NCI-H2227 treated with DMSO at 0.1 percent for 48 hours (cell line): Measurements from ENCODE around the gene PIP5K1C.
"Not testable (repeated sequence)": the region's sequence is repeated elsewhere in the genome, so short reads cannot be mapped to it uniquely, and the experiment has no call there.

Experiments
- DNase-seq: peaks from one replicate; lab custom pipeline; 2025; lab: John Stamatoyannopoulos, UW

The PIP5K1C gene

GRCh38 chr19:3661284-3662238 is 38.7 kb downstream of the PIP5K1C start:
- no peak for DNase-seq

DNA sequence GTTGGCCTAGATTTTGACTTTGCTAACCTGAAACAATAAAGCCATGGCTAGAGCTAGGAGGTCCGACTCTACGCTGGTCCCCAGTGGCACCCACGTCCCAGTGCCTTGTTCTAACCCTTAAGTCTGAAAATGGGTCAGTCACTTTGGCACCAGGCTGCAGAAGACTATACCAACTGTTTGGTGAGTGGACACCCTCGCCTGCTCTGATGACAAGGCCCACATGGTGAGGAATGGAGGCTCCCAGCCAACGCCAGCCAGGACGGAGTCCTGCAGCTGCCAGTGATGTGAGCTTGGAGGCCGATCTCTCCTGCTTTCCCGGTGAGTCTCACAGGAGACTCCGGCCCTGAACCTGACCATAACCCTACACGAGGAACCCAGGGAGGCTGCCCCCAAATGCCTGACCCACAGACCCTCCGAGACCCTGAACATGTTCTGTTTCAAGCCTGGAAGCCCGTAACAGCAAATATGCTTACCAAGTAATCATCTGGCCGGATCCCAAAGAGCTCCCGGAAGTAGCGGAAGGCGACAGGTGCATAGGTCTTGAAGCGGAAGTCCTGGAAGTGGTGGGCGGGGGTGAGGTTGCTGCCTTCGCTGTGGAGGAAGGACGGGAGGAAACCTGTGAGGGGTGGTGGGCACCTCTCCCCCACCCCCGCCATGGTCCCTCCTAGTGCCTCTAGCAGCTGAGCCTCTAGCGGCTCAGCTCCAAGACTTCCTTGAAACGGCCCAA is 39.6 kb downstream of the PIP5K1C start:
- DNase-seq, result no peak

- no peak for DNase-seq
These were observed 40.5 kb downstream of the PIP5K1C start for GRCh38 chr19:3659746-3660112.

- no peak for DNase-seq
These were observed 41.2 kb downstream of the PIP5K1C start for GRCh38 chr19:3658870-3659745.

- DNase-seq, result no peak
These were observed 42.0 kb downstream of the PIP5K1C start for GRCh38 chr19:3658004-3658869.

DNA sequence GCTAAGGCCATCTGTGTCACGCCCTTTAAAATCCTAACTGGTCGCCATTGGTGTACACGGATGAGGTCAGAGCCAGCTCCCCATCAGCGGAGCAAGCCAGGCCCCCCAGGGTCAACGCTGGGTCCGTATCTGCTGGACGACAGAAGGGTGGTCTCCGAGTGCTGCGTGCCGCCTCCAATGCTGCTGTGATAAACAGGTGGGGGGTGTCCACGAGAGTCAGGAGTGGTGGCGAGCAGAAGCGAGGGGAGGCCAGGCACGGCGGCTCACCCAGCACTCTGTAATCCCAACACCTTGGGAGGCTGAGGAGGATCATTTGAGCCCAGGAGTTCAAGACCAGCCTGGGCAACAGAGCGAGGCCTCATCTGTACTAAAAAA is 42.9 kb downstream of the PIP5K1C start:
- DNase-seq, result no peak

GRCh38 chr19:3656747-3657394 is 43.4 kb downstream of the PIP5K1C start:
- DNase-seq, result no peak

GRCh38 chr19:3656073-3656746 is 44.1 kb downstream of the PIP5K1C start:
- no peak for DNase-seq

DNA sequence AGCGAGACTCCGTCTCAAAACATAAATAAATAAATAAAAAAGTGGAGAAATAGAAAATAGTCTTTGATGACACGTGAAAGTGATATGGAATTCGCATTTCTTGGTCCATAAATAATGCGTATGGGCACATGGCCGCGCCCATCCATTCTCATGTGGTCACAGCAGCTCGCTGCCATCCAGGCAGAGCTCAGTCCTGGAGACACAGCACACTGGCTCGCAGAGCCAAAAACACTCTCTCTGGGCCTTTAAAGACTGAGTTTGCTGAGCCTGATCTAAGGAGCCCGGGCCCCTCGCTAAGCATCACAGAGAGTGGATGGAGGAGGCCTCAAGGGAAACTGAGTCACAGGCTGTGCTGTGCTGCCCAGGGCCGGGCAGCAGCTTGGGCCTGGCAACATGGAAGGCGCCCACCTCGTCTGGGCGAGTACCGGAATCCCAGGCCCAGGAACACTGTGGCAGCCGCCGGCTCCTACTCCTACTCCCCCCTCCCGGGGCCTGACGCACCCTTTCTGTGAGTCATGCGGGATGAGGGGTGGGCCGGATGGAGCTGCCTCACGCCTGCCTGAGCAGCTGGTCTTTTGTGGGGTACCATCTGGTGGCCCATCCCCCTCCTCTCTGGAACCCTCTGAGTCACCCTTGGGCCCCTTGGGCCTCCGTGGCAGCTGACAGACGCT is 44.7 kb downstream of the PIP5K1C start:
- no peak for DNase-seq

GRCh38 chr19:3653865-3654513 is 46.3 kb downstream of the PIP5K1C start:
- no peak for DNase-seq

DNA sequence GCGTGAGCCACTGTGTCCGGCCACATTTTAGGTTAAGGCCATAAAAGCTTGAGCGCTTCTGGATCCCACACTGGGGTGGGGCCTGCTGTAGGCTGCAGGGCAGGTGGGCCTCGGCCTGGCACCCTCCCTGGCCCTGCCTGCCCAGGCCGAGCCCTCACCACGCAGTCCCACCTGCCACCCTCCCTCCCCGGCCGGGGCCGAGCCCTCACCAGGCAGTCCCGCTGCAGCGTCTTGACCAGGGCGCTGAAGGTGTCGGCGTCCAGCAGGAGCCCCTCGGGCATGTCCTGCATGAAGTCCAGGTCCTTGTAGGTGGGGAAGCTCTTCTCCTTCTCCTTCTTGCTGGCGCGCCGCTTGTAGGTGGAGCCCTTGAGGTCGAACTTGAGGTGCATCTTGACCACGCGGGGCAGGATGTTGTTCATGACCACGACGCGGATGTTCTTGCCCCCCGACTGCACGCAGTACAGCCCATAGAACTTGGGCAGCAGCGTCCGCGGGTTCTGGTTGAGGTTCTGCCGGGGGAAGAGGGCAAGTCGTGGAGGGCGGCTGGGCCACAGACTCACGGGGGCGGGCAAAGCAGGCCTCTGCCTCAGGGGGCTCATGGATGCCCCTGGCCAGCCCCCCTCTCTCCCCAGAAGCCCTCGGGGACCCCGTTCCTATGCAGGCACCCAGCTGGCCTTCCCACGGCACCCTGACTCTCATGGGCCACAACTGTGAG is 47.0 kb downstream of the PIP5K1C start:
- DNase-seq, result no peak

GRCh38 chr19:3652422-3652821 is 47.8 kb downstream of the PIP5K1C start:
- no peak for DNase-seq

- DNase-seq, result no peak
These were observed 48.6 kb downstream of the PIP5K1C start for GRCh38 chr19:3651684-3652083.

- DNase-seq, result no peak
These were observed 50.4 kb downstream of the PIP5K1C start for GRCh38 chr19:3649888-3650287.

DNA sequence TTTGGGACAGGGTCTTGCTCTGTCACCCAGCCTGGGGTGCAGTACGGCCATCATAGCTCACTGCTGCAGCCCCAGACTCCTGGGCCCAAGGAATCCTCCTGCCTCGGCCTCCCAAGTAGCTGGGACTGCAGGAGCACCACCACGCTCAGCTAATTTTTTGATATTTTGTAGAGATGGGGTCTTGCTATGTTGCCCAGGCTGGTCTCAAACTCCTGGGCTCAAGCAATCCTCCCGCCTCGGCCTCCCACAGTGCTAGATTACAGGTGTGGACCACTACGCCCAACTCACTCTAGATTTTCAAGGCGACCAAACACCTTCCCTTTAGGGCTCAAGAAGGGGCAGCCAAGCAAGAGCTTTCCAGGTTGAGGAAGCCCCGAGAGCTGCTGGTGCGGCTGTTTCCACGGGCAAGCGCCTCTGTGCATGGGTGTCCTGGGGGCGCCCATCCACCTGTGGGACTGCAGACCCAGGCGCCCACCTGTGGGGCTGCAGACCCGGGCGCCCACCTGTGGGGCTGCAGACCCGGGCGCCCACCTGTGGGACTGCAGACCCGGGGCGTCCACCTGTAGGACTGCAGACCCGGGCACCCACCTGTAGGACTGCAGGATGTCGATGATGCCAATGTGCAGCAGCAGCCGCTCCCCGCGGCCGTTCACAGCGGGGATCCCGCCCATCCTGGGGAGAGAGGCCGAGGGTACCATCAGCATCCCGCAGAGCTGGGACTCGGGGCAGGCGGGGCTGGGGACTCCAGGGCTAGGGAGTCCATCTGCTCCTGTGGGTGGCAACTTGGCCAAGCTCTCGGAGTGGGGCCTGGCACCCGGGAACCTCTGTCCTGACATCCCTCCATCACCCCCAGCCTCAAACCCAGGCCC is 52.0 kb downstream of the PIP5K1C start:
- DNase-seq, result no peak

- not testable (repeated sequence) for DNase-seq
These were observed 53.2 kb downstream of the PIP5K1C start for GRCh38 chr19:3647102-3647501.

GRCh38 chr19:3646336-3647092 is 53.8 kb downstream of the PIP5K1C start:
- no peak for DNase-seq
